Measurements from ENCODE around the gene LOXL4. TPM values are rescaled to one million over a fixed set of nuclear protein-coding genes. Genes with fewer than 3 reads are reported as not detected.

Gene LOXL4
- total and polyA plus RNA-seq, 12 donors = 0.61 to 14.4 (median 3.4) TPM

- no peak for DNase-seq
- intact Hi-C loops (cut with DNase I) = no loop called here
- Histone ChIP-seq H3K4me1 (replicated peaks in 1 of 2) (peaks cover 0 to 8% of the 10 kb centered on the region in 2 donors), H3K27ac (no peak overlapping the region), H3K36me3 (replicated peaks in 1 of 2) (no peaks in the 10 kb centered on the region), H3K27me3 (no peaks in the 10 kb centered on the region), H3K4me3 (no peak overlapping the region), H3K9me3 (replicated peaks in 1 of 3) (no peaks in the 10 kb centered on the region)
- no peak for TF ChIP-seq POLR2A (IDR thresholded peaks at IDR 0.05)
- TF ChIP-seq CTCF (IDR thresholded peaks at IDR 0.05) = no peak
- 93 to 99% (median 97%) methylated on average over 4 of the region's 4 CpGs for WGBS, 4 donors
Observed at GRCh38 chr10:98209441-98209840, 58.6 kb downstream of the LOXL4 start.

GRCh38 chr10:98208925-98209324 is 59.1 kb downstream of the LOXL4 start:
- TF ChIP-seq CTCF (IDR thresholded peaks at IDR 0.05) (no peak), POLR2A (IDR thresholded peaks at IDR 0.05) (no peak)
- Histone ChIP-seq H3K4me3 (no peak overlapping the region), H3K9me3 (replicated peaks in 1 of 3) (no peaks in the 10 kb centered on the region), H3K27ac (no peak overlapping the region), H3K36me3 (replicated peaks in 1 of 2) (no peaks in the 10 kb centered on the region), H3K4me1 (replicated peaks in 1 of 2) (peaks cover 0 to 3% of the 10 kb centered on the region in 2 donors), H3K27me3 (no peaks in the 10 kb centered on the region)
- 97 to 100% (median 97%) methylated on average over 2 of the region's 2 CpGs for WGBS, 4 donors
- DNase-seq = no peak
- intact Hi-C loops (cut with DNase I) = no loop called here

GRCh38 chr10:98205351-98205750 is 62.6 kb downstream of the LOXL4 start:
- Histone ChIP-seq H3K36me3 (replicated peaks in 1 of 2) (no peaks in the 10 kb centered on the region), H3K27me3 (no peaks in the 10 kb centered on the region), H3K4me1 (replicated peaks in 1 of 2) (no peaks in the 10 kb centered on the region), H3K4me3 (no peak overlapping the region), H3K9me3 (replicated peaks in 1 of 3) (no peaks in the 10 kb centered on the region), H3K27ac (no peak overlapping the region)
- no peak for TF ChIP-seq CTCF (IDR thresholded peaks at IDR 0.05)
- TF ChIP-seq POLR2A (IDR thresholded peaks at IDR 0.05) = no peak
- no peak for DNase-seq
- intact Hi-C loops (cut with DNase I) = no loop called here
- WGBS, 4 donors = 92 to 95% (median 94%) methylated on average over 2 of the region's 2 CpGs

GRCh38 chr10:98202378-98202777 is 65.6 kb downstream of the LOXL4 start:
- TF ChIP-seq CTCF (IDR thresholded peaks at IDR 0.05) = no peak
- TF ChIP-seq POLR2A (IDR thresholded peaks at IDR 0.05) = no peak
- DNase-seq = no peak
- no peaks in the 10 kb centered on the region for H3K27me3 ChIP-seq
- intact Hi-C loops (cut with DNase I) = no loop called here
- H3K9me3 ChIP-seq (replicated peaks in 1 of 3) = no peaks in the 10 kb centered on the region
- H3K4me3 ChIP-seq = no peak overlapping the region
- H3K4me1 ChIP-seq (replicated peaks in 1 of 2) = peaks cover 0 to 2% of the 10 kb centered on the region in 2 donors
- H3K27ac ChIP-seq = no peak overlapping the region
- H3K36me3 ChIP-seq (replicated peaks in 1 of 2) = no peaks in the 10 kb centered on the region
- WGBS, 4 donors = 92 to 97% (median 93%) methylated on average over 8 of the region's 8 CpGs
